IPS-18a (cell line): ENCODE data around the gene MTRF1L.

Experiments used
- H3K27ac ChIP-seq: one replicate; pipeline ENCODE4 v1.5.1; 2013; ENCODE audit warnings: low read length
- H3K27me3 ChIP-seq: one replicate; pipeline ENCODE4 v1.6.1; 2013; ENCODE audit warnings: mild to moderate bottlenecking, low read length; ENCODE audit not compliant: control insufficient read depth, insufficient read depth
- H3K36me3 ChIP-seq: one replicate; pipeline ENCODE4 v1.6.1; 2013; ENCODE audit warnings: low read depth, low read length; ENCODE audit not compliant: control insufficient read depth
- H3K4me1 ChIP-seq: one replicate; pipeline ENCODE4 v1.6.1; 2013; ENCODE audit warnings: low read depth, low read length; ENCODE audit not compliant: control insufficient read depth
- H3K4me3 ChIP-seq: one replicate; pipeline ENCODE4 v1.5.1; 2013; ENCODE audit warnings: low read length
- H3K9ac ChIP-seq: one replicate; pipeline ENCODE4 v1.6.1; 2013; ENCODE audit warnings: mild to moderate bottlenecking, low read length, moderate library complexity
- H3K9me3 ChIP-seq: one replicate; pipeline ENCODE4 v1.6.1; 2013; ENCODE audit warnings: low read depth, low read length; ENCODE audit not compliant: control insufficient read depth

Gene MTRF1L, protein sequence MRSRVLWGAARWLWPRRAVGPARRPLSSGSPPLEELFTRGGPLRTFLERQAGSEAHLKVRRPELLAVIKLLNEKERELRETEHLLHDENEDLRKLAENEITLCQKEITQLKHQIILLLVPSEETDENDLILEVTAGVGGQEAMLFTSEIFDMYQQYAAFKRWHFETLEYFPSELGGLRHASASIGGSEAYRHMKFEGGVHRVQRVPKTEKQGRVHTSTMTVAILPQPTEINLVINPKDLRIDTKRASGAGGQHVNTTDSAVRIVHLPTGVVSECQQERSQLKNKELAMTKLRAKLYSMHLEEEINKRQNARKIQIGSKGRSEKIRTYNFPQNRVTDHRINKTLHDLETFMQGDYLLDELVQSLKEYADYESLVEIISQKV

DNA sequence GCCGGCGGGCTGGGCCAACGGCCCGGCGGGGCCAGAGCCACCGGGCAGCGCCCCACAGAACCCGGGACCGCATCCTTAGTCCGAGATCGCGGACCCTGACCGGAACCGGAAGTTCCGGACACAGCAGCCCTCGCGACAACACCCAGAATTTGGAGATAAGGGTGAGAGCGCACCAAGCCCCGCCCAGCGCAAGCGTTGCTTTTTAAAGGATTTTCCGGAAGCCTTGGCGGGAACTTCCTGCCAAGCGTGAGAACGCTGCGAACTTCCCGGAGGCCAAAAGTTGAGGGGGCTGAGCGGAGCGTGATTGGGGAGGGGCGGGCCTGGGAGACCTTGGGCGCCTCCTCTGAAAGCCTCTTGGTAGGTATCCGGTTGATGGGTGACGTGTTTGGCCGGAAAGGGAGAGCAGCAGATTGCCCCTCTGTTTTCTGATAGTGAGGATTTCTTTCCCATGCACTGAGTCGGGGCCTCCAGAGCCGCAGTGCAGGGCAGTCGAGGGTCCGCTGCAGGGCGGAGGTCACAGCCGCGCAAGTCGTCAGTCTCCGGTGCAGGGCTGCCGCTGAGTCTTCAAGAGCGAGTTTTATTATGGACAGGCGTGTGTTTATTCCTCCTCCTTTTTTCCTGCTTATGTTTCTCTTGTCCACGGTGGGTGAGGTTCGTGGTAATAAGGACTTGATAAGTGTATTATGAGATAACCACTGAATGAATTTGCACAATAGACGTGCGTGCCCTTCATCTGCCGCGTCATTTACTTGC lies at the start of gene MTRF1L:
Gene MTRF1L (minus strand): TSS at position 97 of the 753 bp plus-strand sequence. CDS start 24 bp downstream, at position 73.
- H3K4me3 ChIP-seq, result peak within 1 kb of the TSS; percentile 96
- no peaks in the 10 kb centered on the region for H3K9me3 ChIP-seq
- H3K27ac ChIP-seq, result peak within 1 kb of the TSS; percentile 81
- no peaks in the 10 kb centered on the region for H3K27me3 ChIP-seq
- peaks cover 9% of the 10 kb centered on the region for H3K4me1 ChIP-seq
- H3K36me3 ChIP-seq, result peaks cover 6% of the 10 kb centered on the region
- H3K9ac ChIP-seq, result peak within 1 kb of the TSS; percentile 87

DNA sequence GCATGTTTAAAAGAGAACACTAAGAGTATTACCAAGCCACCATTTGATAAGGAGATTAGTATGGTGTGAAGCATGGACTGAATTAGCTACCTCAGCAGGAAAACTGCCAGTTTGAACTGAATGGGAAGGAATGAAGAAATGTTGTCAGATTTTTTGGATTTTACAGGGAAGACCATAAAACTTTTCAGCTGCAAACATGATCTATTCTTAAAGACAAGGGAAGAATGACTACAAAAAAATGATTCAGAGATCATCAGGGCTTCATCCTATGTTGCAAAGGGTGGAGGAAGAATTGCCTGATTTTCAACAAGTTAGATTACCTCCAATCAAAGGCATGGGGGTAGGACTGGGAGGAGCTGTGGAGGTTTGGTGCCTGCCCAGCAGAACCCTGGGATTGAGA lies 49.3 kb upstream of the MTRF1L start:
- Histone ChIP-seq H3K9ac (no peak overlapping the region), H3K4me1 (peaks cover 8% of the 10 kb centered on the region), H3K27me3 (no peaks in the 10 kb centered on the region), H3K36me3 (no peaks in the 10 kb centered on the region), H3K9me3 (no peaks in the 10 kb centered on the region), H3K27ac (no peak overlapping the region), H3K4me3 (no peak overlapping the region)

DNA sequence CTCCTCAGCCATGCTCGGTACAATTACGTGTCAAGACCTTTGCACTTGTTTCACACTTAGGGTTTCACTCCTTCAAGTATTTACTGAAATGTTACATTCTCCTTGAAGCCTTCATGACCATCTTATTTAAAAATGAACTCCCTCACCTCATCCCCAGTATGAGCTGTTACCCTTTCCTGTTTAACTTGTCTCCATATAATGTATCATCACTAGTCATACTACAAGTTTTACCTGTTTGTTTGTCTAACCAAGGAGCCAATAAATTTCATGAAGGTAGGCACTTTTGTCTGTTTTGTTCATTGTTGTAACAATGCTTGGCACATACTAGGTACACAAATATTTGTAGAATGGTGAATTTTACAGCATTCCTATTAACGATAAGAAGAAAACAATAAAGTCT lies 46.1 kb upstream of the MTRF1L start:
- peaks cover 8% of the 10 kb centered on the region for H3K4me1 ChIP-seq
- no peak overlapping the region for H3K27ac ChIP-seq

DNA sequence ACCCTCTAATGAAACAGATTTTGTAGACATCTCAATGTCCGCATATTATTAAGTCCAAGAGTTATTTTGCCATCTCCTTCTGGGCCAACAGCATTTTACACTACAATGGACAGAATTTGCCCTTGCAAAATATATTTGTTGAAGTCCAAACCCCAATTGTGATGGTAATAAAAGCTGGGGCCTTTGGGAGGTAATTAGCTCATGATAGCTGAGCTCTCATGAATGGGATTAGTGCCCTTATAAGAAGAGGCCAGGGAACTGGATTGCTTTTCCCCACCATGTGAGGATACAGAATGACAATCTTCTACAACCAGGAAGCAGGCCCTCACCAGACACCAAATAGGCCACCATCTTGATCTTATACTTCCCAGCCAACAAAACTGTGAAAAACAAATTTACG lies 44.9 kb upstream of the MTRF1L start:
- H3K4me3 ChIP-seq, result no peak overlapping the region
- H3K36me3 ChIP-seq, result no peaks in the 10 kb centered on the region
- no peak overlapping the region for H3K9ac ChIP-seq
- no peaks in the 10 kb centered on the region for H3K27me3 ChIP-seq
- H3K4me1 ChIP-seq, result peaks cover 8% of the 10 kb centered on the region
- H3K9me3 ChIP-seq, result no peaks in the 10 kb centered on the region
- no peak overlapping the region for H3K27ac ChIP-seq

More for the DNA sequence above, 46.1 kb upstream of the MTRF1L start:
- no peaks in the 10 kb centered on the region for H3K9me3 ChIP-seq
- no peak overlapping the region for H3K9ac ChIP-seq
- H3K27me3 ChIP-seq, result no peaks in the 10 kb centered on the region
- no peak overlapping the region for H3K4me3 ChIP-seq
- H3K36me3 ChIP-seq, result no peaks in the 10 kb centered on the region

DNA sequence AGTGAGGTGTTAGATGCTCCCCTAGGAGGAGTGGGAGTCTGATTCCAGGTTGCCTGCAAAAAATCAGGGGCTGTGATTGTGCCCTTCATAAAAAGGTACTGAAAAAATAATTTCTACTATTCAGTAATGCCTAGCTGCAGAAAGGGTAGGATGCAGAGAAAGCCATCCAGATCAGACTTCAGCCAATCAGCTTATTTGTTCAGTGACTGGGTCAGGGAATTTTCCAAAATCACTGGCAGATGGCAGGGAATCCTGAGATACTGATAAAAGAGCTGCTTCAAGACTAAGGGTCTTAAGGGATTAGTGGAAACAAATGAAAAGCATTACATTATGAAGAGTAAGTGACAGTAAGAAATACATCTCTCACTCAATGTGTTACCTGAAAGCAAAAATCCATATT lies 42.8 kb upstream of the MTRF1L start:
- peaks cover 8% of the 10 kb centered on the region for H3K4me1 ChIP-seq

DNA sequence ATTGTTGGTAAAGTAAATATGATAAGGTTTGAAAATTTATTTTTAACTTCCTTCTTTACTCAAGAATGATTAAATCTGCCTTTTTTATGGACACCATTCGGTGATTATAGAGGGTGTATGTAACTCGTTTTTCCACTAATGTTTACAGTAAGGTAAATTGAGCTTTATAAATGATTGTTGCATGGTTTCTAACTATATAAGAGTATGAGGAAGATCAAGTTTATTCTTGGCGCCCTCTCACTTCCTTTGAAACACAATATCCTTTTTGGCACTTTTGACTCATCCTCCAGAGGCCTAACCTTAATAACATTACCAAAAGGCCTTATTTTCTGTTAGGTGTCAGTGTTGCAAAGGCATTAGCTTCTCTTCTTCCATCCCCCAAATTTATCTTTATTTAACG lies 41.8 kb upstream of the MTRF1L start:
- Histone ChIP-seq H3K27ac (no peak overlapping the region), H3K9ac (no peak overlapping the region), H3K4me1 (peaks cover 8% of the 10 kb centered on the region), H3K27me3 (no peaks in the 10 kb centered on the region), H3K9me3 (no peaks in the 10 kb centered on the region), H3K36me3 (no peaks in the 10 kb centered on the region), H3K4me3 (no peak overlapping the region)

More for the DNA sequence above, 42.8 kb upstream of the MTRF1L start:
- Histone ChIP-seq H3K9me3 (no peaks in the 10 kb centered on the region), H3K27ac (no peak overlapping the region), H3K27me3 (no peaks in the 10 kb centered on the region), H3K9ac (no peak overlapping the region), H3K4me3 (no peak overlapping the region), H3K36me3 (no peaks in the 10 kb centered on the region)

DNA sequence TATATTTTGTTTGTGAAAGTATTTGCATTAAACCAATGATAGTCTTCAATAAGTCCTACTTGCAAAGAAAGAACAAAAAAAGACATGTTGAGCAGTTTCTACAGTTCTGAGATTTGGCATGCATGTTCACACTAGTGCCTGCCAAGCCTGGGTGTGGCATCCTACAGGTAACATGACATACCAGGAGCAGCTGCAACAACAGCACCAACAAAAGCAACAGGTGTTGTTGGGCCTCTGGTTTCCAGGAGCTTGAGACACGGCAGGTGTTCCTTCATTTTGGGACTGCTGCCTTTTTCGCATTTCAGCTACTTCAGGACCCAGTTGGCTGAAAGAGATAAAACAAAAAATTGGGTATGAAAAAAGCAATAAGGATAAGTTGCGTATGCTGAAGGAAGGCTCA lies 41.2 kb upstream of the MTRF1L start:
- H3K9me3 ChIP-seq, result no peaks in the 10 kb centered on the region
- no peak overlapping the region for H3K27ac ChIP-seq
- H3K4me3 ChIP-seq, result no peak overlapping the region
- H3K36me3 ChIP-seq, result no peaks in the 10 kb centered on the region
- H3K27me3 ChIP-seq, result no peaks in the 10 kb centered on the region
- no peak overlapping the region for H3K9ac ChIP-seq
- H3K4me1 ChIP-seq, result peaks cover 8% of the 10 kb centered on the region

DNA sequence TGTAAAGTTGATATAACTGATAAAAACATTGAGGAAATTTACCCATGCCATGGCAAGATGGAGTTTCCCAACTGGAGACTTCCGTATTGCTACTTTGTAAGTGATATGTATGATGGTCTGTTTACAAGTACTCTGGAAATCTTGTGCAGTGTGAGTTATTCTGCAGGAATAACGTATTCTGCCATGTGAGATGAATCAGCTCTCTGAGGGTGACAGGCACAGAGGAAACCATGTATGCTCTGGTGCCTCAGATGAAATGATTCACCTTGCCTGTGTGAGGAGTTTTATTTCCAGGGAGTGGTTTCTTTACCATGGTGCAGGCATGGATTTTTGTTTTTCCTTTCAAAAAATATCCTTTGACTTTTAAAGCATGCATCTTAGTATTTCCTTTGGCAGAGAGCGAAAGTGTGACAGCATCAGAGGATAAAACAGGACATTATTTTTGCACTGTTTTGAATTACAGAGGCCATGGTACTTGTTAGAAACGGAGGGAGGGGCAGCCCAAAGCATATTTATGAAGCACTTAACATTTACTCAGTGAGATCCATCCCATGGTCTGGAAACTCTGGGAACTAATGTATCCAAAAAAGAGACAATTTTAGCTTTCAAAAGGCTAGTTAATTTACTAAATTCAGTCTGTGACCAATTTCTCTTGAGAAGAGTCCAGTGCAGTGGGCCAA lies 36.0 kb upstream of the MTRF1L start:
- H3K27me3 ChIP-seq, result no peaks in the 10 kb centered on the region
- no peaks in the 10 kb centered on the region for H3K36me3 ChIP-seq
- H3K4me3 ChIP-seq, result no peak overlapping the region
- H3K27ac ChIP-seq, result no peak overlapping the region
- no peaks in the 10 kb centered on the region for H3K4me1 ChIP-seq
- no peaks in the 10 kb centered on the region for H3K9me3 ChIP-seq
- H3K9ac ChIP-seq, result no peak overlapping the region

DNA sequence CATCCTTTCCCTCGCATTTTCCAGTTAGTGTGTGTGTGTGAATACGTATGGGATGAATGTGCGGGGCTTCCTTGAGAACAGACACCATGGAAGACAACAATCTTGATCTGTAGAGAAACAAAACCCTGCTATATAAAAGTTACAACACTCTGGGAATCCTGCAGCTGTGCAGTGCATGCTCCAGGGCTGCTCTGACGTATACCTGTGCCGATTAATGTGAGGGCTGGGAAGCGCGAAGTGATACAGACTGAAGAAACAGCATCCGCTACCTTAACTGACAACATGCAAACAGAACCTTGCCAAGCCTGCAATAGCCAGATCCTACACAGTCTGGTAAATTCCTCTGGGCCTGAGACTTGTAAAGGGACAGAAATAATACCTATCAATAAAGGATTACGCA lies 31.6 kb upstream of the MTRF1L start:
- Histone ChIP-seq H3K9ac (no peak overlapping the region), H3K36me3 (no peaks in the 10 kb centered on the region), H3K4me1 (no peaks in the 10 kb centered on the region), H3K27ac (no peak overlapping the region), H3K9me3 (no peaks in the 10 kb centered on the region), H3K27me3 (no peaks in the 10 kb centered on the region), H3K4me3 (no peak overlapping the region)

DNA sequence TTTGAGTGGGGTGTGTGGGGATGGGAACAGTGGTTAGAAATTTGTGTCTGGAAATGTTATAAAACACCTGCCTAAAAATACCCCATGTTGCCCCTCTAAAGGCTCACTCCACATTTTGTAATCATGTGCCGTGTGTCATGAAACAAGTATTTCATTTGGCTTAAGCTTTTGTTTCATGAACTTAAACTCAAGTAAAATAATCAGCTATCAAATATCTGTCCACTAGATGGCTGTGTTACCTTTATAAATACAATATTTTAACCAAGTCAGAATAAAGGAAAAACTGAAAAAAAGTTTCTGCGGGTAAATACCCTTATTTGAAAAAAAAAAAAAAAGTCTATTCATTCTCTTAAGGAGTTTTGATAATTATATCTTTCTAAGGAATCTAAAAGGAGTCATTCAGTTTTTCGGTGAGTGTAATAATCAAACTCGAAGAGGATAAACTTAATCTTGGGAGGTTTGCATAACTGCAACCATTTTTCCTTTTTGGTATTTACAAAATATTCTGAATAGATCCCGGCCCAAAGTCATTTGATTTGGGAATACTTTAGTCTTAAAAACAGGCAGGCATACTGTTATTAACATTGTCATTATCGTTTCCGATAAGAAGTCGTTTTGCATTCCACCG lies 29.9 kb upstream of the MTRF1L start:
- H3K27ac ChIP-seq, result no peak overlapping the region

DNA sequence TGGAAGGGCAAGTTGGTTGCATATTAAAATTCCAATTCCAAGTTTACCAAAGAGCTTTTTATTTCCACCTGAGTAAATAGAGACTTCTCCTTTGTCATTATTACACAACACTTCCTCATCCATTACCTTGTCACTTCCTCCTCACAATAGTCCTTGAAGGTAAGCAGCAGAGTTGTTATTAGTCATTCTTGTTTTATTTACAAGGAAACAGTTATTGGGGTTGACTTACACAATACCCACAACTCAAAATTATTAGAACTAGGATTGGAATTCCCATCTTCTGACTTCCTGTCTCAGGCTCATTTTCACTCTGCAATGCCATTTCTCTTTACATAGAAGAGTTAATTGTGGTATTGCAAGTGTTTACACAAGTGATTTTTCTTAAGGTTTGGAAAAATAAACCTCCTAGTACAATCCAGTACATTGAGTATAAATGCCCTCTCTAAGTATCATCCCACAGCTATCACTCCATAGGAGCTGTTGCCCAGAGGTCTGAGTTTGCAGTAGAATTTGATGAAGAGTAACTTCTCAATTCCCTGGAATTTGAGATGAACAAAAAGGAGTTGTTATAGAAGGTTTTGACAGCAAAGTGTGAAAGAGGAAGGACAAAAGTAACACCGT lies 28.9 kb upstream of the MTRF1L start:
- H3K27ac ChIP-seq, result no peak overlapping the region
- H3K4me3 ChIP-seq, result no peak overlapping the region
- no peaks in the 10 kb centered on the region for H3K36me3 ChIP-seq
- H3K4me1 ChIP-seq, result no peaks in the 10 kb centered on the region
- H3K9me3 ChIP-seq, result no peaks in the 10 kb centered on the region
- H3K27me3 ChIP-seq, result no peaks in the 10 kb centered on the region
- no peak overlapping the region for H3K9ac ChIP-seq

More for the DNA sequence above, 29.9 kb upstream of the MTRF1L start:
- H3K4me1 ChIP-seq, result no peaks in the 10 kb centered on the region
- no peak overlapping the region for H3K9ac ChIP-seq
- H3K4me3 ChIP-seq, result no peak overlapping the region
- H3K36me3 ChIP-seq, result no peaks in the 10 kb centered on the region
- H3K27me3 ChIP-seq, result no peaks in the 10 kb centered on the region
- H3K9me3 ChIP-seq, result no peaks in the 10 kb centered on the region
